ENCODE results near the gene CDK17.

CDK17 gene

DNA sequence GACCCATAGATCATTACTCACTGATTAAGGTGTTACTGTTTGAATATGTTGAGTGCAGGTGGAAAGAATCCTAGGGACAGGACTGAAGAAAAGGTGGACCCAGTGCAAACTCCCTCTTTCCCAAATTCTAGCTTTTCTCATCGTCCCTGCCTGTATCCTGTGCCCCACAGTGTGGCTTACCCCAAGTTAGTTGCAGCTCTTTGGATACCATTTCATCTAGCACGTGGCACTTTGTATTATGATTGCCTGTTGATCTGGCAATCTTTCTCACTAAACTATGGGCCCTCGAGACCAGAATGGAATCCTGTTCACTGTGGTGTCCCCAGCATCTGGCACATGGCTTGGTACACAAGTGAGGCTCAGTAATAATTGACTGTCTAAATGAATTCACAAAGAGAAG lies 139.6 kb downstream of the CDK17 start:
- TF ChIP-seq ZNF70 (CRISPR knock-in tag; IDR thresholded peaks at IDR 0.05) (no peak), ZC3H10 (CRISPR knock-in tag; IDR thresholded peaks at IDR 0.05) (no peak), ARNTL (CRISPR knock-in tag; IDR thresholded peaks at IDR 0.05; ENCODE audit: borderline replicate concordance, low read depth) (no peak), TCF4 (CRISPR knock-in tag; IDR thresholded peaks at IDR 0.05; ENCODE audit: borderline replicate concordance) (no peak), ISL1 (CRISPR knock-in tag; IDR thresholded peaks at IDR 0.05) (no peak), ESRRG (CRISPR knock-in tag; IDR thresholded peaks at IDR 0.05) (no peak), ZNF8 (CRISPR knock-in tag; IDR thresholded peaks at IDR 0.05) (no peak), PPARA (CRISPR knock-in tag; IDR thresholded peaks at IDR 0.05; ENCODE audit: borderline replicate concordance) (no peak), CSDC2 (CRISPR knock-in tag; IDR thresholded peaks at IDR 0.05) (no peak)
- TF ChIP-seq, protein P1, sequence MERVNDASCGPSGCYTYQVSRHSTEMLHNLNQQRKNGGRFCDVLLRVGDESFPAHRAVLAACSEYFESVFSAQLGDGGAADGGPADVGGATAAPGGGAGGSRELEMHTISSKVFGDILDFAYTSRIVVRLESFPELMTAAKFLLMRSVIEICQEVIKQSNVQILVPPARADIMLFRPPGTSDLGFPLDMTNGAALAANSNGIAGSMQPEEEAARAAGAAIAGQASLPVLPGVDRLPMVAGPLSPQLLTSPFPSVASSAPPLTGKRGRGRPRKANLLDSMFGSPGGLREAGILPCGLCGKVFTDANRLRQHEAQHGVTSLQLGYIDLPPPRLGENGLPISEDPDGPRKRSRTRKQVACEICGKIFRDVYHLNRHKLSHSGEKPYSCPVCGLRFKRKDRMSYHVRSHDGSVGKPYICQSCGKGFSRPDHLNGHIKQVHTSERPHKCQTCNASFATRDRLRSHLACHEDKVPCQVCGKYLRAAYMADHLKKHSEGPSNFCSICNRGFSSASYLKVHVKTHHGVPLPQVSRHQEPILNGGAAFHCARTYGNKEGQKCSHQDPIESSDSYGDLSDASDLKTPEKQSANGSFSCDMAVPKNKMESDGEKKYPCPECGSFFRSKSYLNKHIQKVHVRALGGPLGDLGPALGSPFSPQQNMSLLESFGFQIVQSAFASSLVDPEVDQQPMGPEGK (CRISPR knock-in tag; IDR thresholded peaks at IDR 0.05; ENCODE audit: borderline replicate concordance), result no peak
- TF ChIP-seq, protein P2, sequence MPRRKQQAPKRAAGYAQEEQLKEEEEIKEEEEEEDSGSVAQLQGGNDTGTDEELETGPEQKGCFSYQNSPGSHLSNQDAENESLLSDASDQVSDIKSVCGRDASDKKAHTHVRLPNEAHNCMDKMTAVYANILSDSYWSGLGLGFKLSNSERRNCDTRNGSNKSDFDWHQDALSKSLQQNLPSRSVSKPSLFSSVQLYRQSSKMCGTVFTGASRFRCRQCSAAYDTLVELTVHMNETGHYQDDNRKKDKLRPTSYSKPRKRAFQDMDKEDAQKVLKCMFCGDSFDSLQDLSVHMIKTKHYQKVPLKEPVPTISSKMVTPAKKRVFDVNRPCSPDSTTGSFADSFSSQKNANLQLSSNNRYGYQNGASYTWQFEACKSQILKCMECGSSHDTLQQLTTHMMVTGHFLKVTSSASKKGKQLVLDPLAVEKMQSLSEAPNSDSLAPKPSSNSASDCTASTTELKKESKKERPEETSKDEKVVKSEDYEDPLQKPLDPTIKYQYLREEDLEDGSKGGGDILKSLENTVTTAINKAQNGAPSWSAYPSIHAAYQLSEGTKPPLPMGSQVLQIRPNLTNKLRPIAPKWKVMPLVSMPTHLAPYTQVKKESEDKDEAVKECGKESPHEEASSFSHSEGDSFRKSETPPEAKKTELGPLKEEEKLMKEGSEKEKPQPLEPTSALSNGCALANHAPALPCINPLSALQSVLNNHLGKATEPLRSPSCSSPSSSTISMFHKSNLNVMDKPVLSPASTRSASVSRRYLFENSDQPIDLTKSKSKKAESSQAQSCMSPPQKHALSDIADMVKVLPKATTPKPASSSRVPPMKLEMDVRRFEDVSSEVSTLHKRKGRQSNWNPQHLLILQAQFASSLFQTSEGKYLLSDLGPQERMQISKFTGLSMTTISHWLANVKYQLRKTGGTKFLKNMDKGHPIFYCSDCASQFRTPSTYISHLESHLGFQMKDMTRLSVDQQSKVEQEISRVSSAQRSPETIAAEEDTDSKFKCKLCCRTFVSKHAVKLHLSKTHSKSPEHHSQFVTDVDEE (CRISPR knock-in tag; IDR thresholded peaks at IDR 0.05), result no peak
- TF ChIP-seq, protein P3, sequence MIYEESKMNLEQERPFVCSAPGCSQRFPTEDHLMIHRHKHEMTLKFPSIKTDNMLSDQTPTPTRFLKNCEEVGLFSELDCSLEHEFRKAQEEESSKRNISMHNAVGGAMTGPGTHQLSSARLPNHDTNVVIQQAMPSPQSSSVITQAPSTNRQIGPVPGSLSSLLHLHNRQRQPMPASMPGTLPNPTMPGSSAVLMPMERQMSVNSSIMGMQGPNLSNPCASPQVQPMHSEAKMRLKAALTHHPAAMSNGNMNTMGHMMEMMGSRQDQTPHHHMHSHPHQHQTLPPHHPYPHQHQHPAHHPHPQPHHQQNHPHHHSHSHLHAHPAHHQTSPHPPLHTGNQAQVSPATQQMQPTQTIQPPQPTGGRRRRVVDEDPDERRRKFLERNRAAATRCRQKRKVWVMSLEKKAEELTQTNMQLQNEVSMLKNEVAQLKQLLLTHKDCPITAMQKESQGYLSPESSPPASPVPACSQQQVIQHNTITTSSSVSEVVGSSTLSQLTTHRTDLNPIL (CRISPR knock-in tag; IDR thresholded peaks at IDR 0.05; ENCODE audit: low read depth), result no peak
- ATAC-seq, result no peak

DNA sequence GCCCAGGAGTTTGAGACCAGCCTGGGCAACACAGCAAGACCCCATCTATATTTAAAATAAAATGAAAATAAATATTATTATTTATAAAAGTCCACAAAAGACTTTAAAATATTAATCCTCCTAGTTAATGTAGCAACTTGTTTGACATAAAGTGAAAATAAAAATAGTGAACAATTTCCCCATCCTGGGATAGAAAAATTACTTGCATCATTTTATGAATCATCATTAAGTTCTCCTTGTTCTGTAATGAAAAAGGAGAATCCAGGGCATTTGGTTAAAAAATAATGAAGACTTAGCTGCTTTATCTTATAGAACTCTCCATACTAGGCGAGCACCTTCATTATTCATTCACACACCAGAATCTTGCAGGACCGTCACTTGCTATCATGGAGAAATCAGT lies 140.0 kb downstream of the CDK17 start:
- ATAC-seq, result no peak
- TF ChIP-seq GLIS3 (CRISPR knock-in tag; IDR thresholded peaks at IDR 0.05) (no peak), CSDC2 (CRISPR knock-in tag; IDR thresholded peaks at IDR 0.05) (no peak), ZC3H10 (CRISPR knock-in tag; IDR thresholded peaks at IDR 0.05) (no peak), ISL1 (CRISPR knock-in tag; IDR thresholded peaks at IDR 0.05) (no peak), PPARA (CRISPR knock-in tag; IDR thresholded peaks at IDR 0.05; ENCODE audit: borderline replicate concordance) (no peak), TCF4 (CRISPR knock-in tag; IDR thresholded peaks at IDR 0.05; ENCODE audit: borderline replicate concordance) (no peak), ARNTL (CRISPR knock-in tag; IDR thresholded peaks at IDR 0.05; ENCODE audit: borderline replicate concordance, low read depth) (no peak), RARB (CRISPR knock-in tag; IDR thresholded peaks at IDR 0.05) (no peak), ZNF565 (CRISPR knock-in tag; conservative IDR thresholded peaks at IDR 0.05; ENCODE audit: low read depth) (no peak), ZFP30 (CRISPR knock-in tag; IDR thresholded peaks at IDR 0.05) (no peak), SNAI2 (CRISPR knock-in tag; IDR thresholded peaks at IDR 0.05) (no peak), ESRRG (CRISPR knock-in tag; IDR thresholded peaks at IDR 0.05) (no peak), BACH2 (CRISPR knock-in tag; IDR thresholded peaks at IDR 0.05; ENCODE audit: borderline replicate concordance) (no peak), ZNF70 (CRISPR knock-in tag; IDR thresholded peaks at IDR 0.05) (no peak)
- TF ChIP-seq, protein P1 (CRISPR knock-in tag; IDR thresholded peaks at IDR 0.05; ENCODE audit: borderline replicate concordance), result no peak
- TF ChIP-seq, protein P4, sequence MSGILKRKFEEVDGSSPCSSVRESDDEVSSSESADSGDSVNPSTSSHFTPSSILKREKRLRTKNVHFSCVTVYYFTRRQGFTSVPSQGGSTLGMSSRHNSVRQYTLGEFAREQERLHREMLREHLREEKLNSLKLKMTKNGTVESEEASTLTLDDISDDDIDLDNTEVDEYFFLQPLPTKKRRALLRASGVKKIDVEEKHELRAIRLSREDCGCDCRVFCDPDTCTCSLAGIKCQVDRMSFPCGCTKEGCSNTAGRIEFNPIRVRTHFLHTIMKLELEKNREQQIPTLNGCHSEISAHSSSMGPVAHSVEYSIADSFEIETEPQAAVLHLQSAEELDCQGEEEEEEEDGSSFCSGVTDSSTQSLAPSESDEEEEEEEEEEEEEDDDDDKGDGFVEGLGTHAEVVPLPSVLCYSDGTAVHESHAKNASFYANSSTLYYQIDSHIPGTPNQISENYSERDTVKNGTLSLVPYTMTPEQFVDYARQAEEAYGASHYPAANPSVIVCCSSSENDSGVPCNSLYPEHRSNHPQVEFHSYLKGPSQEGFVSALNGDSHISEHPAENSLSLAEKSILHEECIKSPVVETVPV (CRISPR knock-in tag; IDR thresholded peaks at IDR 0.05), result no peak
- TF ChIP-seq, protein P3 (CRISPR knock-in tag; IDR thresholded peaks at IDR 0.05; ENCODE audit: low read depth), result no peak
- TF ChIP-seq, protein P2 (CRISPR knock-in tag; IDR thresholded peaks at IDR 0.05), result no peak
